Adrenal gland (tissue), 12 donors: Measurements from ENCODE around the gene PI4KA. TPM values are rescaled to one million over a fixed set of nuclear protein-coding genes. Genes with fewer than 3 reads are reported as not detected.
"Not testable (repeated sequence)": the region's sequence is repeated elsewhere in the genome, so short reads cannot be mapped to it uniquely, and the experiment has no call there.

ENCODE experiments used
- DNase-seq, 7 donors: peaks; one replicate each; pipeline ENCODE4 v3.0.0-alpha.2; 2019 to 2020
- H3K27ac ChIP-seq, 5 donors: fragments of 200-600 bp; sonication (generic) in 4 of 5; 1 replicate in 3 of 5; 2 replicates in 2 of 5; pipeline versions ENCODE4 v1.5.1 to v1.8.0; 2016 to 2020; ENCODE audit warnings: mild to moderate bottlenecking in 1 of 5
- H3K27me3 ChIP-seq: fragments of 200-600 bp; 2 replicates; pipeline ENCODE4 v1.8.0; 2021
- H3K36me3 ChIP-seq, 2 donors: fragments of 200-600 bp; replicated peaks in 1 of 2; 1 replicate in 1 of 2; 2 replicates in 1 of 2; pipeline versions ENCODE4 v1.5.1 to v1.8.0; 2018 to 2022
- H3K4me1 ChIP-seq, 2 donors: fragments of 200-600 bp; replicated peaks in 1 of 2; 1 replicate in 1 of 2; 2 replicates in 1 of 2; pipeline versions ENCODE4 v1.5.1 to v1.8.0; 2018 to 2021
- H3K4me3 ChIP-seq, 4 donors: fragments of 200-600 bp; sonication (generic) in 3 of 4; one replicate each; pipeline ENCODE4 v1.5.1; 2016 to 2018
- H3K9me3 ChIP-seq, 3 donors: fragments of 200-600 bp; sonication (generic) in 1 of 3; replicated peaks in 1 of 3; 1 replicate in 2 of 3; 2 replicates in 1 of 3; pipeline versions ENCODE4 v1.5.1 to v1.8.0; 2016 to 2021
- POLR2A ChIP-seq, 2 donors: fragments of 450-650 bp; IDR thresholded peaks; one replicate each; pipeline ENCODE4 v1.6.1; 2017; ENCODE audit warnings: antibody characterized with exemption in 2 of 2, mild to moderate bottlenecking in 2 of 2, moderate library complexity in 1 of 2
- WGBS, 4 donors: extraction: QIAGEN DNeasy Blood & Tissue Kit in 2 of 4; methylation state at CpG; one replicate each; pipeline versions ENCODE4 v1.1.5 to v1.1.7; 2013 to 2017; 5-methylcytosine and 5-hydroxymethylcytosine counted together
- intact Hi-C, 2 donors: fragments of 100-400 bp; cut with DNase I; formaldehyde crosslinking; loops; one replicate each; pipeline versions ENCODE4 v1.14.1 to v1.15.0; 2022 to 2023
- polyA plus RNA-seq, 3 donors: library from polyadenylated mRNA; stranded (reverse); fragments of 200-250 nt in 2 of 3; fragments of 350-450 nt in 1 of 3; fragmentation: Illumina TruSeq in 1 of 3; extraction: RNeasy Lipid Tissue Mini Kit (QIAGEN cat#74804) in 1 of 3; gene quantifications; one replicate each; pipeline ENCODE4 v1.2.3, GENCODE V29; 2013 to 2014
- total RNA-seq, 9 donors: library from RNA; depleted of rRNA in 4 of 9; stranded (reverse); fragments of >200 nt in 4 of 9; fragments of 120-200 nt in 1 of 9; fragmentation: NEBNext Ultra II Directional in 1 of 9; extraction: Animal tissue kit (Norgen Biotek cat#: 25700) in 1 of 9; gene quantifications; one replicate each; pipeline versions ENCODE4 v1.1.0 to v1.2.4, GENCODE V29; 2013 to 2023
- TF ChIP-seq, protein P1 (sequence below), 6 experiments: fragments of 450-650 bp in 4 of 6; fragments of 200-600 bp in 2 of 6; sonication (generic) in 1 of 6; IDR thresholded peaks; 1 replicate in 5 of 6; 2 replicates in 1 of 6; pipeline versions ENCODE4 v1.5.1 to v1.8.0; 2016 to 2021; ENCODE audit warnings: antibody characterized with exemption in 6 of 6, mild to moderate bottlenecking in 2 of 6, moderate library complexity in 1 of 6
- donor health status: healthy with polysubstance abuse.
- donor health status: Bipolar disorder and iron deficiency.
- donor health status: DM: yes; HTN: yes; CAD: no.
- donor health status: DM: no; HTN: no; CAD: no.
- donor health status: DM: no; HTN: no; CAD: no.
- donor health status: DM: yes; HTN: yes; CAD: no.

The PI4KA gene
- total and polyA plus RNA-seq, 12 donors = 36.4 to 134 (median 85.6) TPM

DNA sequence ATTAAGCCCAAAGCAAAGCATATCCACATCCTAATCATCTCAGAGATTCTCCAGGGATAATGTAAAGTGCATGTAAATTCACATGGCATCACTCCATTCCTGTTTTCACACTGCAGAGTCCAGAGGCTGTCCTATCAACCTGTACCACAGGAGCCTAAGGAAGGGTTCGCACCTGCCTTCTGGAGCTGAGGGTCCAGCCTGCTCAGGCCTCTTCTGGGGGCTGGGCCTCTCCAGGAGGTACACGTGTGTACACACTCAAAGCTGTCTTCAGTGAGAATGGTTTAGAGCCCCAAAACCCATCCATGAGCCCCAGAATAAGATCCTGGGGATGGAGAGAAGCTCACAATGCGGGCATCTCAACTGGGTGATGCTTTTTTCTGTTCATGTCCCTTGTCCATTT lies 23.9 kb downstream of the PI4KA start:
- peaks cover 0 to 20% of the 10 kb centered on the region in 2 donors for H3K36me3 ChIP-seq
- intact Hi-C loops = no loop called here
- 97 to 100% (median 98%) methylated on average over 3 of the region's 3 CpGs for WGBS, 4 donors
- H3K27me3 ChIP-seq = no peaks in the 10 kb centered on the region
- H3K27ac ChIP-seq = no peak overlapping the region
- peak in 1 of 7 donors; percentile 13 for DNase-seq
- TF ChIP-seq POLR2A (IDR thresholded peaks at IDR 0.05) = no peak
- TF ChIP-seq, protein P1, sequence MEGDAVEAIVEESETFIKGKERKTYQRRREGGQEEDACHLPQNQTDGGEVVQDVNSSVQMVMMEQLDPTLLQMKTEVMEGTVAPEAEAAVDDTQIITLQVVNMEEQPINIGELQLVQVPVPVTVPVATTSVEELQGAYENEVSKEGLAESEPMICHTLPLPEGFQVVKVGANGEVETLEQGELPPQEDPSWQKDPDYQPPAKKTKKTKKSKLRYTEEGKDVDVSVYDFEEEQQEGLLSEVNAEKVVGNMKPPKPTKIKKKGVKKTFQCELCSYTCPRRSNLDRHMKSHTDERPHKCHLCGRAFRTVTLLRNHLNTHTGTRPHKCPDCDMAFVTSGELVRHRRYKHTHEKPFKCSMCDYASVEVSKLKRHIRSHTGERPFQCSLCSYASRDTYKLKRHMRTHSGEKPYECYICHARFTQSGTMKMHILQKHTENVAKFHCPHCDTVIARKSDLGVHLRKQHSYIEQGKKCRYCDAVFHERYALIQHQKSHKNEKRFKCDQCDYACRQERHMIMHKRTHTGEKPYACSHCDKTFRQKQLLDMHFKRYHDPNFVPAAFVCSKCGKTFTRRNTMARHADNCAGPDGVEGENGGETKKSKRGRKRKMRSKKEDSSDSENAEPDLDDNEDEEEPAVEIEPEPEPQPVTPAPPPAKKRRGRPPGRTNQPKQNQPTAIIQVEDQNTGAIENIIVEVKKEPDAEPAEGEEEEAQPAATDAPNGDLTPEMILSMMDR (IDR thresholded peaks at IDR 0.05) = no peak
- H3K9me3 ChIP-seq = no peaks in the 10 kb centered on the region
- H3K4me1 ChIP-seq = peaks cover 0 to 4% of the 10 kb centered on the region in 2 donors
- H3K4me3 ChIP-seq = no peak overlapping the region

DNA sequence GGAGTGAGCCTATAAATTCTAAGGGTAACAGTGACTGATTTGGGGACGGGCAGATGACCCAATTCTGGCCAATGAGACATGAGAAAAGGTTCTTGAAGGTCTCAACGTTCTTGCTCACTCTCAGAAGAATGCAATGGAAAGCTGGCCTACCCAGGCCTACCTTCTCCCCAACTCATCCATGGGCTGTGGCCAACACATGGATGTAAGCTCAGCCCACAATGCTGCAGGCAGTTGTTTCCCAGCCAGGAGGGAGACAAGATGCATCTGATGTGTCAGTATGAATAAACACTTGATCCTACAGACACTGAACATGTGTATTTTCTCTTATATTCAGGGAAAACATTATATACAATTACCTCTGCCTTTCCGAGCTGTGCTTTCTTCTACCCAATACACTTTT lies 24.4 kb downstream of the PI4KA start:
- 84 to 93% (median 89%) methylated on average over 3 of the region's 3 CpGs for WGBS, 4 donors
- H3K36me3 ChIP-seq = peaks cover 0 to 20% of the 10 kb centered on the region in 2 donors

DNA sequence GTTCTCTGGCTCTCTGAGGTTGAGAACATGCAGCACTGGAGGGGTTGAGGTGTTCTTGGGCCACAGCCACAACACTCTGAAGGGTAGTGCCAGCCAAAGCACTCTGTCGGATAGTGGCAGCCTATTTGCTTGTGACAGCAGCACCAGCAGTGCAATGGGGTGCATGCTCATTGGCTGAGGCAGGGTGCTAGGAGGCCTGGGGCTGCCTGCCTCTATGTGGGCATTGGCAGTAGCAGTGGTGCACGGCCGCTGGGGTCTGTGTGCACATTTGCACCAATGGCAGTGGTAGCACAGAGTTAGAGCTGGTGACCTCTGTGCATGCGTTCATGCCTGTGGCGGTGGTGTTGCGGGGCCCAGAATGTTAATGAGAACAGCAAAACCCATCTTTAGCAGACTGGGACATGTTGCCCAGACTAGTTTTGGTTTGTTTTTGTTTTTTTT lies 25.4 kb downstream of the PI4KA start:
- 95 to 99% (median 97%) methylated on average over 6 of the region's 6 CpGs for WGBS, 4 donors
- intact Hi-C loops = no loop called here
- Histone ChIP-seq H3K27me3 (no peaks in the 10 kb centered on the region), H3K4me3 (no peak overlapping the region), H3K27ac (no peak overlapping the region), H3K4me1 (peaks cover 0 to 4% of the 10 kb centered on the region in 2 donors), H3K36me3 (peaks cover 0 to 20% of the 10 kb centered on the region in 2 donors), H3K9me3 (no peaks in the 10 kb centered on the region)
- peak in 1 of 7 donors; percentile 35 for DNase-seq
- TF ChIP-seq, protein P1 (IDR thresholded peaks at IDR 0.05) = no peak
- TF ChIP-seq POLR2A (IDR thresholded peaks at IDR 0.05) = no peak

More for the DNA sequence above, 24.4 kb downstream of the PI4KA start:
- peaks cover 0 to 4% of the 10 kb centered on the region in 2 donors for H3K4me1 ChIP-seq
- H3K4me3 ChIP-seq = no peak overlapping the region
- no peak for TF ChIP-seq POLR2A (IDR thresholded peaks at IDR 0.05)
- TF ChIP-seq, protein P1 (IDR thresholded peaks at IDR 0.05) = no peak
- intact Hi-C loops = no loop called here
- no peaks in the 10 kb centered on the region for H3K9me3 ChIP-seq
- DNase-seq = peak in 1 of 7 donors; percentile 21
- no peaks in the 10 kb centered on the region for H3K27me3 ChIP-seq
- H3K27ac ChIP-seq = no peak overlapping the region

DNA sequence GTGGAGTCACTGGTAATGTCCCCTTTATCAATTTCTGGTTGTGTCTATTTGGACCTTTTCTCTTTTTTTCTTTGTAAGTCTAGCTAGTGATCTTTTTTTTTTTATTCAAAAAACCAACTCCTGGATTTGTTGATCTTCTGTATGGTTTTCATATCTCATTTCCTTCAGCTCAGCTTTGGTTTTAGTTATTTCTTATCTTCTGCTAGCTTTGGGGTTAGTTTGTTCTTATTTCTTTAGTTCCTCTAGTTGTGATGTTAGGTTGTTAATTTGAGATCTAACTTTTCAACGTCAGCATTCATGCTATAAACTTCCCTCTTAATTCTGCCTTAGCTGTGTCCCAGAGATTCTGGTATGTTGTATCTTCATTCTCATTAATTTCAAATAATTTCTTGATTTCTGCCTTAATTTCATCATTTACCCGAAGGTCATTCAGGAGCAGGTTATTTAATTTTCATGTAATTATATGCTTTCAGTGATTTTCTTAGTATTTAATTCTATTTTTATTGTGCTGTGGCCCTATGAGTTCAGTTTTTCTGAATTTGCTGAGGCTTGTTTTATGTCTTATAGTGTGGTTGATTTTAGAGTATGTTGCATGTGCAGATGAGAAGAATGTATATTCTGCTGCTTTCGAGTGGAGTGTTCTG lies 29.0 kb downstream of the PI4KA start:
- 93 to 95% (median 93%) methylated on average over 3 of the region's 3 CpGs for WGBS, 4 donors
- Histone ChIP-seq H3K4me1 (no peaks in the 10 kb centered on the region), H3K27me3 (no peaks in the 10 kb centered on the region), H3K36me3 (peaks cover 0 to 20% of the 10 kb centered on the region in 2 donors), H3K9me3 (no peaks in the 10 kb centered on the region), H3K27ac (no peak overlapping the region), H3K4me3 (no peak overlapping the region)
- no peak for DNase-seq
- TF ChIP-seq, protein P1 (IDR thresholded peaks at IDR 0.05) = no peak
- no peak for TF ChIP-seq POLR2A (IDR thresholded peaks at IDR 0.05)
- intact Hi-C loops = no loop called here

DNA sequence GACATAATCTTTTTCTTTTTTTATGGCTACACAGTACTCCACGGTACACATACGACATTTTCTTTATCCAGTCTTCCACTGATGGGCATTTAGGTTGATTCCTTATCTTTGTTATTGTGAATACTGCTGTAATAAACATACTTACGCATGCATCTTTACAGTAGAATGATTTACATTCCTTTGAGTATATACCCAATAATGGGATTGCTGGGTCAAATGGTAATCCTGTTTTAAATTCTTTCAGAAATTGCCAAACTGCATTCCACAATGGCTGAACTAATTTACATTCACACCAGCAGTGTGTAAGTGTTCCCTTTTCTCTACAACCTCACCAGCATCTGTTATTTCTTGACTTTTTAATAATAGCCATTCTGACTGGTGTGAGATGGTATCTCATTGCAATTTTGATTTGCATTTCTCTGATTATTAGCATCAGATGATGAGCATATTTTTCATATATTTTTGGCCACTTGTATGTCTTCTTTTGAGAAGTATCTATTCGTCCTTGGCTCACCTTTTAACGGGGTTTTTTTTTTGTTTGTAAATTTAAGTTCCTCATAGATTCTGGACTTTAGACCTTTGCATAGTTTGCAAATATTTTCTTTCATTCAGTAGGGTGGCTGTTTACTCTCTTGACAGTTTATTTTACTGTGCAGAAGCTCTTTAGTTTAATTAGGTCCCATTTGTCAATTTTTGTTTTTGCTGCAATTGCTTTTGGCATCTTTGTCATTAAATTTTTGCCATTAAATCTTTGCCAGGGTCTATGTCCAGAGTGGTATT lies 32.0 kb downstream of the PI4KA start:
- H3K4me3 ChIP-seq, H3K9me3 ChIP-seq, DNase-seq, H3K27me3 ChIP-seq, H3K27ac ChIP-seq, H3K4me1 ChIP-seq, intact Hi-C loops: not testable (repeated sequence)
- peaks cover 0 to 17% of the 10 kb centered on the region in 2 donors for H3K36me3 ChIP-seq
- WGBS, 4 donors = 95 to 98% (median 96%) methylated on average over 5 of the region's 5 CpGs
